ENCODE data around the gene WRNIP1. TPM values are rescaled to one million over a fixed set of nuclear protein-coding genes. Genes with fewer than 3 reads are reported as not detected.

The WRNIP1 gene
- total and polyA plus RNA-seq, 11 donors: 32.1 to 64.1 (median 34.7) TPM

GRCh38 chr6:2764610-2765165 lies 505 bp upstream of the WRNIP1 start:
- H3K9me3 ChIP-seq: no peaks in the 10 kb centered on the region
- ATAC-seq (peak; percentile 84 to 90 (median 87)), DNase-seq (peak; percentile 38 to 68 (median 51))
- H3K27ac ChIP-seq: peak overlapping the region; percentile 75 to 98 (median 92)
- 0 to 1% (median 1%) methylated on average over 26 to 45 of the region's 45 CpGs for WGBS, 4 donors
- peaks cover 0 to 39% (median 27%) of the 10 kb centered on the region in 12 donors for H3K4me1 ChIP-seq
- H3K4me3 ChIP-seq: peak overlapping the region; percentile 18 to 84 (median 65)
- H3K36me3 ChIP-seq: no peaks in the 10 kb centered on the region
- TF ChIP-seq POLR2A (IDR thresholded peaks at IDR 0.05): no peak
- TF ChIP-seq, protein P1, sequence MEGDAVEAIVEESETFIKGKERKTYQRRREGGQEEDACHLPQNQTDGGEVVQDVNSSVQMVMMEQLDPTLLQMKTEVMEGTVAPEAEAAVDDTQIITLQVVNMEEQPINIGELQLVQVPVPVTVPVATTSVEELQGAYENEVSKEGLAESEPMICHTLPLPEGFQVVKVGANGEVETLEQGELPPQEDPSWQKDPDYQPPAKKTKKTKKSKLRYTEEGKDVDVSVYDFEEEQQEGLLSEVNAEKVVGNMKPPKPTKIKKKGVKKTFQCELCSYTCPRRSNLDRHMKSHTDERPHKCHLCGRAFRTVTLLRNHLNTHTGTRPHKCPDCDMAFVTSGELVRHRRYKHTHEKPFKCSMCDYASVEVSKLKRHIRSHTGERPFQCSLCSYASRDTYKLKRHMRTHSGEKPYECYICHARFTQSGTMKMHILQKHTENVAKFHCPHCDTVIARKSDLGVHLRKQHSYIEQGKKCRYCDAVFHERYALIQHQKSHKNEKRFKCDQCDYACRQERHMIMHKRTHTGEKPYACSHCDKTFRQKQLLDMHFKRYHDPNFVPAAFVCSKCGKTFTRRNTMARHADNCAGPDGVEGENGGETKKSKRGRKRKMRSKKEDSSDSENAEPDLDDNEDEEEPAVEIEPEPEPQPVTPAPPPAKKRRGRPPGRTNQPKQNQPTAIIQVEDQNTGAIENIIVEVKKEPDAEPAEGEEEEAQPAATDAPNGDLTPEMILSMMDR (IDR thresholded peaks at IDR 0.05): no peak
- H3K27me3 ChIP-seq: no peaks in the 10 kb centered on the region
- intact Hi-C loops (cut with DNase I): loop anchor here in 1 of 10 donors (10.0 kb wide), 1 partner anchor 300 kb away; the partner anchor contains the start of gene RIPK1

GRCh38 chr6:2765896-2766766 lies 938 bp downstream of the WRNIP1 start:
- intact Hi-C loops (cut with DNase I): loop anchor here in 1 of 10 donors (10.0 kb wide), 1 partner anchor 299 kb away; the partner anchor contains the start of gene RIPK1
- DNase-seq (peak; percentile 55 to 82 (median 60)), ATAC-seq (peak in 3 of 4 donors; percentile 1 to 27 (median 27))
- 0 to 1% (median 0%) methylated on average over 25 to 91 of the region's 91 CpGs for WGBS, 4 donors
- TF ChIP-seq, protein P1 (IDR thresholded peaks at IDR 0.05): no peak
- TF ChIP-seq POLR2A (IDR thresholded peaks at IDR 0.05): no peak
- H3K27me3 ChIP-seq: no peaks in the 10 kb centered on the region
- peaks cover 0 to 12% (median 4%) of the 10 kb centered on the region in 9 donors for H3K36me3 ChIP-seq
- H3K9me3 ChIP-seq: no peaks in the 10 kb centered on the region
- H3K4me3 ChIP-seq: peak overlapping the region; percentile 71 to 94 (median 86)
- peak overlapping the region; percentile 92 to 99 (median 97) for H3K27ac ChIP-seq
- H3K4me1 ChIP-seq: peaks cover 0 to 54% (median 41%) of the 10 kb centered on the region in 12 donors

GRCh38 chr6:2766767-2767656 lies 1.8 kb downstream of the WRNIP1 start:
- ATAC-seq (no peak), DNase-seq (no peak)
- TF ChIP-seq POLR2A (IDR thresholded peaks at IDR 0.05): no peak
- TF ChIP-seq, protein P1 (IDR thresholded peaks at IDR 0.05): no peak
- H3K4me3 ChIP-seq: peak overlapping the region; percentile 71 to 94 (median 86)
- H3K27me3 ChIP-seq: no peaks in the 10 kb centered on the region
- WGBS, 4 donors: 3 to 5% (median 4%) methylated on average over 13 of the region's 13 CpGs
- intact Hi-C loops (cut with DNase I): loop anchor here in 1 of 10 donors (10.0 kb wide), 1 partner anchor 298 kb away; the partner anchor contains the start of gene RIPK1
- peaks cover 0 to 57% (median 46%) of the 10 kb centered on the region in 12 donors for H3K4me1 ChIP-seq
- no peaks in the 10 kb centered on the region for H3K9me3 ChIP-seq
- peaks cover 0 to 21% (median 11%) of the 10 kb centered on the region in 9 donors for H3K36me3 ChIP-seq
- peak overlapping the region; percentile 92 to 99 (median 97) for H3K27ac ChIP-seq
